Liver (tissue), 3 donors: Measurements from ENCODE around the gene ZNF93.

Source experiments
- CTCF ChIP-seq: fragments of 150-350 bp; IDR thresholded peaks from 2 replicates; pipeline ENCODE4 v1.5.1; 2017; ENCODE audit warnings: improper control_type of control experiment, low read depth, low read length; ENCODE audit not compliant: missing input control
- RAD21 ChIP-seq, 2 donors: IDR thresholded peaks; 2 replicates each; pipeline ENCODE4 v1.6.1; 2016; ENCODE audit warnings: antibody characterized with exemption in 2 of 2, mild to moderate bottlenecking in 2 of 2
- YY1 ChIP-seq: IDR thresholded peaks from 2 replicates; pipeline ENCODE4 v1.6.1; 2016; ENCODE audit warnings: antibody characterized with exemption, mild to moderate bottlenecking
- donor health status: healthy.
- donor health status: healthy.

DNA sequence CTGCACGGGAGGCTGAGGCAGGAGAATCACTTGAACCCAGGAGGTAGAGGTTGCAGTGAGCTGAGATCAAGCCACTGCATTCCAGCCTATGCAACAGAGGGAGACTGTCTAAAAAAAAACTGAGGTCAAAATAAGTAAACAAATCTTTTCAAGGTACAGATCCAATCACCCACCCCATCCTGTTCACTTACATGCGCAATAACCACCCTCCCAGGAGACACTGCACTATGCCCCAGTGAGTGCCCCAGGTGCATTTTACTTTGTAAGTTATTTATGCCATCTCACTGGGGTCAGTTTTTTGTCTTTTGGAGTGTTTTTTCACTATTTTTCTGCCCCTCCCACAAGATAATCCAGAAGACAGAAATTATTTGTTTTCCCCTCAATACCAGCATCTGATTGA, 42.0 kb upstream of the ZNF93 start:
- TF ChIP-seq CTCF (no peak), RAD21 (IDR thresholded peaks at IDR 0.05) (no peak), YY1 (no peak)
